NCI-H2227 (cell line): Measurements from ENCODE around the gene CDK19.
"Not testable (repeated sequence)": the region's sequence is repeated elsewhere in the genome, so short reads cannot be mapped to it uniquely, and the experiment has no call there.

Source experiments
- DNase-seq: peaks from one replicate; lab custom pipeline; 2025; ENCODE audit not compliant: unreplicated experiment; lab: John Stamatoyannopoulos, UW

The CDK19 gene

GRCh38 chr6:110592765-110593164 lies 222.5 kb downstream of the CDK19 start:
- no peak for DNase-seq

- DNase-seq: no peak
These were observed 224.4 kb downstream of the CDK19 start for GRCh38 chr6:110590821-110591351.

GRCh38 chr6:110589865-110590513 lies 225.3 kb downstream of the CDK19 start:
- no peak for DNase-seq

- no peak for DNase-seq
These were observed 227.9 kb downstream of the CDK19 start for GRCh38 chr6:110587328-110587727.

GRCh38 chr6:110581679-110582078 lies 233.6 kb downstream of the CDK19 start:
- DNase-seq: no peak

GRCh38 chr6:110577596-110578167 lies 237.6 kb downstream of the CDK19 start:
- not testable (repeated sequence) for DNase-seq

- no peak for DNase-seq
These were observed 239.3 kb downstream of the CDK19 start for GRCh38 chr6:110575925-110576463.

- no peak for DNase-seq
These were observed 240.5 kb downstream of the CDK19 start for GRCh38 chr6:110574817-110575216.

GRCh38 chr6:110573537-110573936 lies 241.7 kb downstream of the CDK19 start:
- no peak for DNase-seq

GRCh38 chr6:110573136-110573535 lies 242.1 kb downstream of the CDK19 start:
- DNase-seq: no peak

- DNase-seq: peak; percentile 2
These were observed 247.1 kb downstream of the CDK19 start for GRCh38 chr6:110567957-110568696.

GRCh38 chr6:110566346-110567125 lies 248.7 kb downstream of the CDK19 start:
- peak; percentile 3 for DNase-seq

GRCh38 chr6:110564703-110565421 lies 250.4 kb downstream of the CDK19 start:
- DNase-seq: no peak

- peak; percentile 1 for DNase-seq
These were observed 251.6 kb downstream of the CDK19 start for GRCh38 chr6:110563711-110564110.

- DNase-seq: no peak
These were observed 252.9 kb downstream of the CDK19 start for GRCh38 chr6:110562316-110562915.

- no peak for DNase-seq
These were observed 253.6 kb downstream of the CDK19 start for GRCh38 chr6:110561696-110562095.

GRCh38 chr6:110561008-110561396 lies 254.3 kb downstream of the CDK19 start:
- DNase-seq: no peak

- no peak for DNase-seq
These were observed 254.8 kb downstream of the CDK19 start for GRCh38 chr6:110560239-110561007.
